Epidermal melanocyte (primary cell): ENCODE measurements around the gene LHPP.
"Not testable (repeated sequence)": the region's sequence is repeated elsewhere in the genome, so short reads cannot be mapped to it uniquely, and the experiment has no call there.

Source experiments
- DNase-seq: peaks from one replicate; pipeline ENCODE4 v3.0.0; 2011; ENCODE audit warnings: low spot score; ENCODE audit not compliant: insufficient read length

LHPP gene

DNA sequence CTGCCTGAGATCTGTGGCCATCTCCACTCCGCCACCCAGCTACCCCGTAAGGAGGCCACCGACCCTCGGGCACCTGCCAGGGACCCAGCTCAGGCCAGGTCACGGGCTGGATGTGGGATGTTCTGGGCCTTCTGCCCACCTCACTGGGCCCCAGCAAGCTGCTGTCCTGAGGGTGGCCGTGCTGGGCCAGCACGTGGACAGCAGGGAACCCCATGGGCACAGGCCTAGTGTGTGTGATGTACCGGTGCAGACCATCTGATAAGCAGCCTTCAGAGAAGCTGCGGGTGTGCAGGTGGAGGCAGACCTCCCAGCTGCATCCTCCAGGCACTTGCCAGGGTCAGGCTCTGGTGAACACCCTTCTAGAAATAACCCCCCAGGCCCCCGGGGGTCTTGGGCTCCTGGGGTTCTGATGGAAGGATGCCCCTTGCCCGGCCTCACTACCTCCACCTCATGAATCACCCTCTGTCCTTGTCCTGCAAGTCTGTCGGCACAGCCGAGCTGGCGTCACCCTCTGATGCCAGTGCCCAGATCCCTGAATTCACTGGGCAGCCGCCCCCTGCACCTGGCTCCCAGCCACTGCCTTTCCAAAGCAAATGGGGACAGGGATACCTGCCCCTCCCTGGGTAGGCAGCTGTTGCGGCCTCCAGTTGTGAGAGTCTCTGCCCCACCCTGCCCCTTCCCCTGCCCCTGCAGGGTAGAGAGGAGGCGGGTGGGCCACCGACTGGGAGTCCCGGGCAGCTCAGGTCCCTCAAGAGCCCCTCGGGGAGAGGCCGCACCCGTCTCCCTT, 142.8 kb downstream of the LHPP start:
- DNase-seq: no peak

DNA sequence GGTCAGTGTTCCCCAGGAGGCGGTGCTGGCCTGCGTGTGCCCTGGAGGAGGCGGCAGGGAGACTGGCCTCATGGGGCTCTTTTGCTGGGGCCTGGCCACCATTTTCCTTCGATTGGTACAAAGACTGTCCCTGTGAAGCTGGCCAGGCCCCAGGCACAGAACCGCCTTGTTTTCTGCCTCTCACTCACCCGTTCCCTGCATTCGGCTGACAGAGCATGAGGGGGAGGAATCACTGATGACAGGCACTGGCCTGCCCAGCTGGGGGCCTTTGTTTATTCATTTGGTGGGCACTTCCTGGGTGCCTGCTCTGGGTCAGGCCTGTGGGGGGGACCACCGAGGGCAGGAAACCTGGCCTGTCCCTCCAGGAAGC, 143.4 kb downstream of the LHPP start:
- peak; percentile 54 for DNase-seq

DNA sequence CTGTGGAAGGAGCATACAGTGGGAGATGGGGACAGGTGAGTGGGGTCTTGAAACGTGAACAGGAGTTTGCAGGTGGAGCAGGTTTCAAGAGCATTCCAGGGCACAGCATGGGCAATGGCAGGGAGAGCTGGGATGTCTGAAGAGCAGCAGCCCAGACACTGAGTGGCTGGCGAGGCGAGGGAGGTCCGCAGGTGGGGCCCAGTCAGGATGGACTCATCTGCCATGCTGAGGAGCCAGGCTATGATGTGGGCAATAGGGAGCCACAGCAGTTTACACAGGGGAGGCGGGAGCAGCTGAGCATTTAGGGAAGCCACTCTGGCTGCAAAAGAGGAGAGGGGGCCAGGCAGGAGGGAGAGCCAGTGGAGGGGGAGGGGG, 143.8 kb downstream of the LHPP start:
- DNase-seq: no peak

DNA sequence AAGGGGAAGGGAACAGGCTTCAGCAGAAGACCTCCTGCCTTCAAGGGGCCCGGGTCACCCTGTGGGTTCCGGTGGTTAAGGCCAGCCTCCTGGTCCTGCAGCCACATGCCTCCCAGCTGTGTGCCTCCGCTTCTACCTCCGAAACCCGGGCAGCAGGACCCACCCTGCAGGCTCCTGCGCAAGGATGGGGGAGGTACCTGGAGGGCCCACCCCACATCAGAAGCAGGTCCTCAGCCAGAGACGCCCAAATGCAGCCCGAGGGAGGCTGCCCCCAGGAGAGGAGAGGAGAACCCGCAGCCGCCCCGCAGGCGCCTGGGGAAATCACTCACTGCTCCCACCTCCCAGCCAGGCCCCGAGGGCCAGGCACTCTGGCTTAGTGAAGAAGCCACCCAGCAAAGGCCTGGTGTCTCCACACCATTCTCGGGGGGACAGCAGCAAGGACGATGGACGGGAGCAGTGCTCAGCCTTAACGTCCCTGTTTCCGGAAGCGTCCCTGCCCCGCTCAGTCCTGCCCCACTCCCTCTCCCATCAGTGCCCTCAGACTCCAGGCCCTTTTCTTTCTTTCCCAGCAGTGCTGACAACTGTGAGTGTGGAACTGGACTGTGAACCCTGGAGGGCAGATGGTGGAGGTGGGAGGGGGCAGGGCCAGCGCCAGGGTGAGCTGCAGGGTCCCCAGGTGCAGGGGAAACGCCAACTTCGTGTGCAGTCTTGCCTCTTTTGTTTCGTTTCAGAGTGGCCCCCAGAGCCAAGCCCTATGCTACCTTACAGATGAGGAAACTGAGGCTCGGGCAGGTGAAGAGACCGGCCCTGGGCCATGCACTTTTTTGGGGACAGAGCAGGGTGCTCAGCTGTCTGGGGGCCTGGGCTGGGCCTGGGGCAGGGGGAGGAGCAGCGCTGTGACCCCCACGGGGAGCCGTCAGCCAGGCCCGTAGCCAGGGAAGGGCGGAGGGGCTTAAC, 144.5 kb downstream of the LHPP start:
- no peak for DNase-seq

DNA sequence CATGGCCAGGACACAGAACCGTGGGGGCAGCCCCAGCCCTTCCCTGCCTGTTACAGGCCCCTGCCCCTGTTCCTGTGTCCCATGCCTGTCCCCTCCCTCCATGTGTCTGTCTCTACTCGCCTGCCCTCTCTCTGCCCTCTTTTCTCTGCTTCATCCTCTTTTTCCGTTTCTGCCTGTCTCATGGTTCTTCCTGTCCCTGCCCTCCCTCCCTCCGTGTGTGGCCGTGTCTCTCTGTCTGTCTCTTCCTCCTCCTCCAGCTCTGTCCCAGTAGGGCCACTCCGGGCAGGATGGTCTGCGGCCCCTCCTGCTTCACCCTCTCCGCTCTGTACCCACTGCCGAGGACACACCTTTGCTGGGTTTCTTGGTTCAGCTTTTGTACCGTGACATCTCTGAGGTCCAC, 145.2 kb downstream of the LHPP start:
- no peak for DNase-seq

DNA sequence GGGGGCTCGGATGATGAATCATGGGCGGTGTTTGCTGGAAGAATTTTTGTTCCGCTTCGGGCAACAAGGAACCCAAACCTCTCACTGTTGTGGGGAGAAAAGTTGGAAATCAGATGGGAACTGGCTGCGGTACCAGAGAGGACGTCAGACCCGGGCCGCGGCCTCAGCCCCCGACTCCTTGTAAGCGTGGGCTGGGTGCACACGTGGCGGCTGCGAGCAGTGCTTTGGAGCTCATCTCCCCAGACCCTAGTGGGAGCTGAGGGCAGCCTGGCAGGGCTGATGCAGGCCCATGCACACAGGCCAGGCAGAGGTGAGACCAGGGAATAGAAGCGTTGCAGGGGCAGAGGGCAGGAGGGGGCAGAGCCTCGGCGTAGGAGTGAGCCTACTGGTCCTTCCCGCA, 146.1 kb downstream of the LHPP start:
- DNase-seq: no peak

DNA sequence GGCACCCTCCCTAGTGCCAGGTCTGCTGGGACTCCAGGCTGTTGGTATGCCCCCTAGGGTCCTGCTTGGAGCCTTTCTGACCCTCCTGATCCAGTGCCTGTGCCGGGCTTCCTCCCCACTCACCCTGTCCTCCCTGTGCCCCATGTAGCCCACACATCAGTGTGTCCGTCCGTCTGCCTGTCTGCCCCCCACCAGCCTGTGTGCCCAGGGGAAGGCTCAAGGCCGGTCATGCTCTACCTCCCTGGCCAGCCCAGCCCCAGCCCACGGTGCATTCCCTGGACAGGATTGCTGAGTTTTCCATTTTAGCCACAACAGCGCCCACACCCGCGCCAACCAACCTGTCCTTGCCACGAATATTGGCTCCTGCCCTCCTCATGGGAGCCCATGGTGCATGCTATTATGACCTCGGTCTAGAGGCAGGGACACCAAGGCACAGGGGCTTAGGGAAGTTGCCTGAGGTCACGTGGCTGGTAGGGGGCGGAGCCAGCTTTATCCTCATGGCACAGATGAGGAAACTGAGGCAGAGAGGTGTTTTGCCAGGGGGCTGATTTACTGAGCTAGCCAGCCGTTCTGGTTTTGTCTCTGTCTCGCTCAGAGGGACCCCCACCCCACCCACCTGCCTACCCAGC, 146.6 kb downstream of the LHPP start:
- no peak for DNase-seq

DNA sequence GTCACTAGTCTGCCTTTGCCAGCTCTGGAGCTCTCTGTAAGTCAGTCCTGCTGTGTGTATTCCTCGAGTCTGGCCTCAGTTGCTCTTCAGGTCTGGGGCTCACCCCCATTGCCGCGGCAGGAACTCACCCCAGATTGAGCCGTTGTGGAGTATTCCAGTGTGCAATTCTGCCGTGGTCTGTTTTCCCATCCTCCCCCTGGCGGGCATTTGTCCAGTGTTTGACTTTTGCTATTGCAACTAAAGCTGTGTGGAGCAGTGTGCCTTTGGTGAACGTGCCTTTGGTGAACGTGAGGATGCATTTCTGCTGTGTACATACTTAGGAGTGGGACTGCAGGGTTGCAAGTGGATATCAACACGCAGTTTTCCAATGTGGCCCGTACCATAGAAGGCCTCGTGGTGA, 148.1 kb downstream of the LHPP start:
- DNase-seq: no peak

DNA sequence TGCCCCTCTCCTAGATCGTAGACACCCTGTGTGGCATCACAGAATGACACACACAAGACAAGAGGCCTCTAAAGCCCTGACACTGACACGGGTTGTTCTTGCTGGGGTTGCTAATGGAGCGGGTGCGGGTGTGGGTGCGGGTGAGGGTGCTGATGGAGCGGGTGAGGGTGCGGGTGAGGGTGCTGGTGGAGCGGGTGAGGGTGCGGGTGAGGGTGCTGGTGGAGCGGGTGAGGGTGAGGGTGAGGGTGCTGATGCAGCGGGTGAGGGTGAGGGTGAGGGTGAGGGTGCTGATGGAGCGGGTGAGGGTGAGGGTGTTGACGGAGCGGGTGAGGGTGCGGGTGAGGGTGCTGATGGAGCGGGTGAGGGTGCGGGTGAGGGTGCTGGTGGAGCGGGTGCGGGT, 148.6 kb downstream of the LHPP start:
- DNase-seq: not testable (repeated sequence)

DNA sequence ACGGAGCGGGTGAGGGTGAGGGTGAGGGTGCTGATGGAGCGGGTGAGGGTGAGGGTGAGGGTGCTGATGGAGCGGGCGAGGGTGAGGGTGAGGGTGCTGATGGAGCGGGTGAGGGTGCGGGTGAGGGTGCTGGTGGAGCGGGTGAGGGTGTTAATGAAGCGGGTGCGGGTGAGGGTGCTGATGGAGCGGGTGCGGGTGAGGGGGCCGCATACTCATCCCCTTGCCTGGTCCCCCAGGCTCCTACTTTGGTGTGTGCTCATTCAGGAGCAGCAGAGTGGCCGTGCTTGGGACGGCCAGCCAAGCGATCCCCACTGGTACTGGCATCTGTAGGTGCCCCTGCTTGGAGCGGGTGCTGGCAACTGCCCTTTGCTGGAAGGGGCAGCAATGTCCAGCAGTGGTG, 149.2 kb downstream of the LHPP start:
- not testable (repeated sequence) for DNase-seq

DNA sequence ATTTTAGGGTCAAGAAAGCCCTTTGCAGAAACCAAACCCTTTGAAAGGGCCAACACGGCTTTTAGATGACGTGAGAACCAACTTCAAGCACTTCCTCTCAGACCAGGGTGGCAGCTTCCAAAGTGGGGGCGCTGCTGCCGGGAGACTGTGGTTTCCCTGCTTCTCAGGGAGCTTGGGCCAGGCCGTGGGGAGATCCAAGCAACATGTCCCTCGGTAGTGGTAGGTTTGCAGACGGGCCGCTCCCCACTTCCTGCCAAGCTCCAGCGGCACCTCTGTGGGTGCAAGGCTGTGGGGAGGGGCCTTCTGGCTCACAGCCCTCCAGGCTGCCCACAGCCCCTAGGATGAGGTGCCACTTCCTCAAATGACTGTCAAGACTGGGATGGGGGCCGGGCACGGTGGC, 150.1 kb downstream of the LHPP start:
- DNase-seq: no peak

DNA sequence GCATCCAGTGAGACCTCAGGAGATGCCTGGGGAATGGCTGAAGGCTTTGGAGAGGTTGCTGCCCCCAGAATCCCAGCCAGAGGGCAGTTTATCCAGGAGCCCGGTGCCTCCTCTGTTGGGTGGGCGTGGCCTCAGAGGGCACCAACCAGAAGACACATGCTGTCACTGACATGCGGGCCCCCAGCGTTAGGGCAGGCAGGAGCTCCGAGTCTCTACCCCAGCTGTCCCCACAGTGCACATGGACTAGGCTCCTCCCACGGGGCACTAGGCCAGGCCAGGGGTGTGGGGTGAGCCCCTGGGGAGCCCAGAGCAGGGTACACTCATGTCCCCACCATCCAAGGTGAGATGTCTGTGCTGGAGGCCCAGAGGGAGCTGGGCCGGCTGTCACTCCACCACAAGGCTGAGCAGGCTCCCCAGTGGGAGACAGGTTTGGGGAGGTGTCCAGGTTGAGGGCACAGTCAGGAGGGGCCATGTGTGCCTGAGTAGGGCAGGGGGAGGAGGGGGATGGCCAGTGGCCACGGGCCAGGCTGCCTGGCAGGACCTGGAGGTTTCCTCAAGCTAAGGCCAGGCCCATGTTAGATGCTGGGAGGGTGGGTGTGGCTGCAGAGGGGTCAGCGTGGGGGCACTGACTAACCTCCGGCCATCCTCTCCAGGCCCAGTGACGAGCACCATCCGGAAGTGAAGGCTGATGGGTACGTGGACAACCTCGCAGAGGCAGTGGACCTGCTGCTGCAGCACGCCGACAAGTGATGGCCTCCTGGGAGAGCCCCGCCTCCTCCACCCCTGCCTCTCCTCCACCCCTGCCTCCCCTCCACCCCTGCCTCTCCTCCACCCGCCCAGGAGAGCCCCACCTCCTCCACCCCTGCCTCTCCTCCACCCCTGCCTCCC, 151.2 kb downstream of the LHPP start:
- no peak for DNase-seq

DNA sequence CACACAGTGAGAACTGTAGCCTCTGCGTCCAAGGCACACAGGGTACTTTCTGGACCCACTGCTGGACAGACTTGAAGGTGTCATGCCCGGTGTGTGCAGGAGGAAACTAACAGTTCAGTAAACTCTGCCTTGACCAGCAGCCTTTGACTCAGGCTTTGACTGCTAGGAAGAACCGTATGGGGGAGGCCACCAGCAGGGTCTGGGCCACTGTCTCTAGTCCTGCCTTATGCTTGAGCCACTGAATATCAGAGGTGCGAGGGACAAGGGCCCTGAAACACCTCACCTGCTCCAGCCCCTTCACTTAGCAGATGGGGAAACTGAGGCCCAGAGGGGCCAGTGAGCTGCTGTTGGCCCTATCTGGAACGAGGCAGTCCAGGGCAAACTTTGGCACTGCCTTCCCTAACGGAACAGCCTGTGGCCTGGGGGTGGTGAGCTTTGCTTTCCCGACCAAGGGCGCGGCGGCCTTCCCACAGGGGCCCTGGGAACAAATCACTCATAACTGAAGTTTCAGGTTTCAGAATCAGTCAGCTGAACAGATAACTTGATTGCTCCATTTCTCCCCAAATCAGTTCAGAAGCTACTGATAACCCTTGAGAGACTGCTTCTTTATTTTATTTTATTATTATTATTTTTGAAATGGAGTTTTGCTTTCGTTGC, 152.5 kb downstream of the LHPP start:
- DNase-seq: no peak

DNA sequence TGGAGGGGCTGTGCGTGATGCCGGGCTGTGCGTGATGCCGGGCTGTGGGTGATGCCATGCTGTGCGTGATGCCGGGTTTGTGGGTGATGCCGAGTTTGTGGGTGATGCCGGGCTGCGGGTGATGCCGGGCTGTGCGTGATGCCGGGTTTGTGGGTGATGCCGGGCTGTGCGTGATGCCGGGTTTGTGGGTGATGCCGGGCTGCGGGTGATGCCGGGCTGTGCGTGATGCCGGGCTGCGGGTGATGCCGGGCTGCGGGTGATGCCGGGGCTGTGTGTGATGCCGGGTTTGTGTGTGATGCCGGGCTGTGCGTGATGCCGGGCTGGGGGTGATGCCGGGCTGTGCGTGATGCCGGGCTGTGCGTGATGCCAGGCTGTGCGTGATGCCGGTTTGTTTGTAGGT, 153.6 kb downstream of the LHPP start:
- no peak for DNase-seq

DNA sequence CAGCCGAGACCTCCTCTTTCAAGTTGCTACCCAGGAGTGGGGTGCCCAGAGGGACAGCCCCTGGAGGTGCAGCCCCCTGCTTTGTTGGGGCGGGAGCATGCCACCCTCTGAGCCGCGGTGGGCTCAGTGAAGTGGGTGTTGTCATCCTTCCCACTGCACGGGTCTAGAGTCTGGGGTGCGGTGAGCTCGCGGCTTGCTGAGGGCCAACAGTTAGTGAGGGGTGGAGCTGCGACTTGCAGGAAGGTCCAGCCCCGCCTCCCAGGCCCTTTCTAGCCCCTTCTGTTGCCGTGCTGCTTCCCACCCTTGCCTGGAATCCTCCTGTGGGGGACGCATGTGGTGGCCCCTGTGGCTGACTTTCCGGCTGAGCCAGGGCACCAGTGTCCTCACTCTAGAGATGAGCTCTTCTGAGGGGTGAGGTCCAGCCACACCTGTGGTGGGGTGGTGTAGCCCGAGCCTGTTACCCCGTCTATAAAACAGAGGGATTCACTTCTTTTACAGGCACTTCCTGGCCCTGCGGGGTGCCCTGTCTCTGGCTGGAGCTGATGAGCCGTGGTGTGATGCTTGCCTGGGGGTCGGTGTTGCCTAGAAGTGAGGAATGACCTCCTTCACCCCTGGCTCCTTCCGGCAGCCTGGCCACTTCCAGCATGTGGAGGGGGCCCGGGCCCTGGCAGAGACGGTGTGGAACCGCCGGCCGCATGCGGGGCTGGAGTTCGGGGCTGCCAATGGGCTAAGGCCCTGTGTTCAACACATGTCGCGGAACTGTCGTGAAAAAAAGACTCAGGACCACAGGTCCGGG, 154.6 kb downstream of the LHPP start:
- no peak for DNase-seq

DNA sequence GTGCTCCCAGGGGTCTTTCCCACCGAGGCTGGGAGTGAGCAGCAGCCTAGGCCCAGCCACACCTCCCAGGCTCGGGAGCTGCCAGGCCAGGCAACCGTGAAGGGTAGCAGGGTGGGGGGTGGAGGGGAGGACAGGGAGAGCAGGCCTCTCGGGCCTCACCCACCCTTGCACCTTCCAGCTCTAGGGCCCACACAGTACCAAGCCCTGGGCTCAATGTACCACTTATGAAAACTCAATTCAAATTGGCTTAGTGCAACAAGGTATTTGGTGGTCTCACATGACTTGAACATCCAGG, 155.2 kb downstream of the LHPP start:
- no peak for DNase-seq

DNA sequence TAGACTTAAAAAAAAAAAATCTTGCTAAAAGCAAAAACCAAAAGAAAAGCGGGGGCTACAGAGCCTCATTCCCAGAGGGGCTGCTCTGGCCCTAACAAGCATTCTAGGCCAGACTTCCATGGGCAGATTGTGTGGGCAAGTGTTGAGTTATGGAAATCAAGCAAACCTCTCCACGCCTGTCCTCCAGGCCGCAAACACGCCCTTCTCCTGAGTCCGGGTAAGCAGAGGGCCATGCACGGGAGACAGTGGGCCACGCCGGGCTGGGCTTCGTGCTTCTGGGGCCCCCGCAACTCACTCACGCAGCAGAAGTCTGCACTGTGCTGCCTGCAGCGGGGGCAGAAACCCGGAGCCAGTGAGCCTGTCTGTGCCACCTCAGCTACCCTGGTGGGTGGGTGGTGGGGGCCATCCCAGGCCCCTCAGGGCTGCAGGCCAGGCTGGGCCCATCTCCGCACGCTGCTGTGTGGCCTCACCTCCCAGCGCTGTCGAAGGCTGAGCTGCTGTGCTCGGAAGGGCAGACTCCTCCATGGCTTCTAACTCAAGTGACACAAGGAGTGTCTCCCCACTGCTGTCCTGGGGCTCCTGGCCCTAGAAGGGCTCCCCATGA, 156.9 kb downstream of the LHPP start:
- DNase-seq: no peak

DNA sequence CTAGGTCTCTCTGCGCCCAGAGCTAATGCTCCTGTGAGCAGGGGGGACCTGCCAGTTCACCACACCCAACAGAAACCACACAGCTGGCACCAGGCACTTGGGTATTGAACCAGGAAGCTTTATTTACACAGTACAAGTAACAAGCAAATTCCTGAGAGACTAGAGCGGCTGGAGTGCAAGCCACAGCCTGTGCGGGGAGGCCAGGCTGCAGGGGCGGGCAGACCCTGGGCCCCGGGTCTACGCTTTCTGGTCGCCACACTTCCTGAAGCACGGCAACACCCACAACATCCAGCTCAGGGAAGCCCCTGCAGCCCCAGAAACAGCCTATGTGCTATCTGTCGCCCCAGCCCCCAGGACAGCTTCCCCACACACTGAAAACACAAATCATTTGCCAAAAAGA, 157.6 kb downstream of the LHPP start:
- no peak for DNase-seq

DNA sequence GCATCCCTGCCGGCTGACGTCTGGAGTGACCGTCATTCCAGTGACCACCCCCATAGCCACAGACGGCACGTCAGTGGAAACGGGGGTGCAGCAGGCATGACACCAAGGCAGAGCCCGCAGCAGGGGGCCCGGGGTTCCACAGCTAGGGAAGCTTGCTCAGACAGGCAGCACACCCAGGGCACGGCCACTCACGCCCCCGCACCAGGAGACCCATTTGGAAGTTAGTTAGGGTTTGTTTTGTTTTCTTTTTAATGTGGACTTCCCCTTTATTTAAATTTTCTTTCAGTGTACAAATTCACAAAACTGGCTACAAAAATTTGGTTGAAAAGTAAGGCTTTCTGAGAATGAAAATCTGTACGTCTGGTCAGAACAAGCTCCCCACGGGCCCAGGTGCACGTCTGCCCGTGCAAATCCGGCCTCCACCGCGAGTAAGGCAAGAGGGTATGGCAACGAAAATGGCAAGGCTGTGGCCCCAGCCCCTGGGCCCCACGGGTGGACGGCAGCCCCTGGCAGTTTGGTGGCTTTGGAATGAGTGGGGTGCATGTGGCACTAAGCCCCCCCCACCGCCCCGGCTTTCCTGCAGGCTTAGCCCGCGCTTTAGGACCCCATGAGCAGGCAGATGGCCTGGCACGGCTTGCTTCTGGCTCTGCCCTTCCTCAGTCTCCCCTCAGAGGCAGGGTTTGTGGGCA, 158.3 kb downstream of the LHPP start:
- DNase-seq: no peak
